K562 (cell line): ENCODE measurements around the gene CPNE6. TPM values are rescaled to one million over a fixed set of nuclear protein-coding genes. Genes with fewer than 3 reads are reported as not detected.

ENCODE experiments used
- ATAC-seq: fragments of 200-7000 bp; cut with Tn5 transposase; 3 replicates; pipeline ENCODE4 v1.9.1; 2020; ENCODE audit warnings: moderate library complexity
- BruUV-seq: library from RNA; stranded (reverse); fragments of 400-500 nt; replicated peaks from 2 replicates; lab custom pipeline; 2021; lab: Mats Ljungman, UMichigan
- CTCF ChIA-PET: fragments of 300-600 bp; formaldehyde crosslinking; extraction: SDS; loops from one replicate; lab custom pipeline; 2021; ENCODE audit warnings: low intra/inter-chr PET ratio; lab: Yijun Ruan, JAX
- POLR2A ChIA-PET: fragments of 300-600, 350-650 bp; sonication (Branson Sonifier 250); formaldehyde crosslinking; extraction: SDS; loops from one replicate; lab custom pipeline; 2021; ENCODE audit warnings: antibody characterized with exemption, inconsistent platforms; lab: Yijun Ruan, JAX
- DNase-seq, 4 experiments: peaks; one replicate each; pipeline versions ENCODE4 v3.0.0 to v3.0.0-alpha.2; 2011 to 2018; ENCODE audit warnings: low spot score in 3 of 4, mixed read lengths in 3 of 4; ENCODE audit errors: extremely low read depth in 1 of 4
- FAIRE-seq: peaks from 2 replicates; lab custom pipeline; 2011; peaks lifted over from hg19 to GRCh38; lab: Jason Lieb, UNC
- H2AFZ ChIP-seq: 2 replicates; pipeline ENCODE4 v1.6.0; 2011; ENCODE audit warnings: low read depth, low read length, control low read depth, inconsistent platforms
- H3K27ac ChIP-seq: fragments of 200-600 bp; 3 replicates; pipeline ENCODE4 v1.8.0; 2011; ENCODE audit warnings: low read depth, mild to moderate bottlenecking, control low read depth, inconsistent platforms, low read length, moderate library complexity, mixed read lengths; ENCODE audit errors: extremely low read depth
- H3K27me3 ChIP-seq, 2 experiments: fragments of 300-600 bp in 1 of 2; 2 replicates in 1 of 2; 3 replicates in 1 of 2; pipeline versions ENCODE4 v1.6.0 to v1.8.0; 2011; ENCODE audit warnings: inconsistent platforms in 2 of 2, low read length in 2 of 2, mild to moderate bottlenecking in 1 of 2, mixed read lengths in 1 of 2, moderate library complexity in 1 of 2; ENCODE audit not compliant: control insufficient read depth in 2 of 2, insufficient read depth in 2 of 2
- H3K36me3 ChIP-seq: fragments of 300-600 bp; 3 replicates; pipeline ENCODE4 v1.8.0; 2011; ENCODE audit warnings: mild to moderate bottlenecking, low read length, inconsistent platforms; ENCODE audit not compliant: control insufficient read depth, insufficient read depth
- H3K4me1 ChIP-seq, 2 experiments: fragments of 200-600 bp in 1 of 2; replicated peaks in 1 of 2; 2 replicates in 1 of 2; 3 replicates in 1 of 2; pipeline versions ENCODE4 v1.5.1 to v1.8.0; 2011; ENCODE audit warnings: inconsistent platforms in 2 of 2, low read length in 2 of 2, mild to moderate bottlenecking in 1 of 2, mixed read lengths in 1 of 2, moderate library complexity in 1 of 2; ENCODE audit not compliant: control insufficient read depth in 2 of 2, insufficient read depth in 2 of 2
- H3K4me2 ChIP-seq: 2 replicates; pipeline ENCODE4 v1.6.1; 2011; ENCODE audit warnings: low read length, control low read depth, inconsistent platforms, mixed read lengths; ENCODE audit not compliant: insufficient read depth
- H3K4me3 ChIP-seq: fragments of 200-600 bp; sonication (generic), shearing (Covaris generic); 2 replicates; pipeline ENCODE4 v1.5.1; 2016; ENCODE audit warnings: control low read depth, inconsistent platforms
- H3K79me2 ChIP-seq: fragments of 200-600 bp; 3 replicates; pipeline ENCODE4 v1.8.0; 2011; ENCODE audit warnings: low read length, inconsistent platforms; ENCODE audit not compliant: control insufficient read depth, insufficient read depth
- H3K9ac ChIP-seq, 2 experiments: 2 replicates each; pipeline versions ENCODE4 v1.6.0 to v1.6.1; 2011; ENCODE audit warnings: low read depth in 2 of 2, low read length in 2 of 2, control low read depth in 1 of 2, inconsistent platforms in 1 of 2, mild to moderate bottlenecking in 1 of 2, mixed read lengths in 1 of 2; ENCODE audit not compliant: insufficient read depth in 1 of 2
- H3K9me1 ChIP-seq: one replicate; pipeline ENCODE4 v1.6.0; 2011; ENCODE audit warnings: inconsistent platforms, mild to moderate bottlenecking, low read length, moderate library complexity; ENCODE audit not compliant: control insufficient read depth, insufficient read depth
- H3K9me3 ChIP-seq: replicated peaks from 2 replicates; pipeline ENCODE4 v1.5.1; 2011; ENCODE audit warnings: low read depth, low read length, inconsistent platforms; ENCODE audit not compliant: control insufficient read depth, insufficient read depth
- H4K20me1 ChIP-seq: replicated peaks from 2 replicates; pipeline ENCODE4 v1.6.1; 2011; ENCODE audit warnings: low read length, inconsistent platforms, mixed read lengths; ENCODE audit not compliant: control insufficient read depth, insufficient read depth
- HNRNPLL ChIP-seq: fragments of 200-400 bp; formaldehyde crosslinking; IDR thresholded peaks from 2 replicates; pipeline ENCODE4 v1.6.1; 2017; ENCODE audit warnings: low read length, low read depth, mild to moderate bottlenecking; ENCODE audit not compliant: poor library complexity, severe bottlenecking
- RBFOX2 ChIP-seq: fragments of 200-400 bp; formaldehyde crosslinking; IDR thresholded peaks from 2 replicates; pipeline ENCODE4 v1.6.1; 2017; ENCODE audit warnings: low read depth, mild to moderate bottlenecking, low read length, moderate library complexity
- ZNF445 ChIP-seq: fragments of 250-450 bp; sonication (Bioruptor Pico); IDR thresholded peaks from 2 replicates; pipeline ENCODE4 v1.4.0; 2020; ENCODE audit warnings: low read depth, mild to moderate bottlenecking, moderate library complexity
- WGBS: fragments of 100-300 bp; shearing (Covaris generic); methylation state at CpG from one replicate; pipeline ENCODE4 v1.1.6; 2016; ENCODE audit warnings: low coverage, mixed read lengths; ENCODE audit not compliant: insufficient coverage; ENCODE audit errors: missing lambda C conversion rate; 5-methylcytosine and 5-hydroxymethylcytosine counted together
- in situ Hi-C: fragments of 300-500 bp; cut with MboI; formaldehyde crosslinking; loops from 4 replicates; pipeline ENCODE4 v1.15.0; 2018; ENCODE audit warnings: inconsistent platforms, mixed read lengths
- intact Hi-C: fragments of 100-400 bp; cut with micrococcal nuclease; formaldehyde crosslinking; loops from 2 replicates; pipeline ENCODE4 v1.14.2; 2022
- polyA plus RNA-seq, 8 experiments: library from polyadenylated mRNA; depleted of rRNA in 4 of 8; stranded (reverse) in 5 of 8; unstranded in 3 of 8; fragments of >200 nt; fragmentation: Nextera tagmentation in 2 of 8; fragmentation: Illumina TruSeq in 1 of 8; extraction: Ambion mirVana in 2 of 8; extraction: Trizol in 1 of 8; gene quantifications; 2 replicates each; pipeline versions ENCODE4 v1.2.1 to v1.2.3, GENCODE V29; 2011 to 2014; ENCODE audit warnings: inconsistent platforms in 1 of 8, missing spikeins in 1 of 8
- total RNA-seq, 7 experiments: library from RNA; depleted of rRNA in 6 of 7; stranded (reverse); fragments of >200 nt in 6 of 7; fragmentation: Illumina TruSeq in 2 of 7; extraction: Trizol in 2 of 7; gene quantifications; 2 replicates each; pipeline versions ENCODE4 v1.2.1 to v1.2.3, GENCODE V29; 2011 to 2021; ENCODE audit warnings: low replicate concordance in 1 of 7

The CPNE6 gene
- total and polyA plus RNA-seq, 9 of the 15 experiments (the other 6 are each of a cell fraction or from before 2014, with no cell fraction given), result not detected

DNA sequence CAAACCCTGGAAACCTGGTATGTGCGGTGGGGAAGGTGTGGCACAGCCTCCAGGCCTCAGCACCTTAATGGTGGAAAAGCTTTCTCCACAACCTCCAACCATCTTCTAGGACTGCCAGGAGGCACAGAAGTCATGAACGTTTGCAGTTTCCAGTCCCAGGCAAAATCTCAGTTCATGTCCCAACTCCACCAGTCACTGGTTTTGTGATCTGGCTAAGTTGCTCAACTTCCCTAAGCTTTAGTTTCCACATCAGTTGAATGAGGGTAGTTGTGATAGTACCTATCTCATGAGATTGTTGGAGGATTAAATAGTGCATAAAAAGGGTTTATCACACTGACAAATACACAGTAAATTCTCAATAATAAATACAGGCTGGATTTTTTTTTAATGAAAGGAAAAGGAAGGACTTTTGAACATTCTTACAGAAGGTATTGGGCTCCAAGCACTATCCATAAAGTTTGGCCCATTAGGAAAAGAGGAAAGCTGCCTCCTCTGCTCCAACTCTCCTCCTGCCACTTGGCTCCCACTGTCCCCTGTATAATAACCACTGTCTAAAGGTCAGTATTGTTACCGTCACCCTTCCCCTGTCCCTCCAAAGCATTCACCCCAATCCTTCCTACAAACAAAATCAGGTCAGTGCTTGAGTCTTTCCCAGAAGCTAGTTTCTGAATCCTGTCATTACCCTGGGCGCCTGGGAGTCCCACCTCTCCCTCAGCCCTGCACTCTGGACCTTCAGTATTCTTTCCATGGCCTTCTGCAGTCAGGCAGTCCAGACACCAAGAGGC is 29.0 kb downstream of the CPNE6 start:
- H4K20me1 ChIP-seq, result no peaks in the 10 kb centered on the region
- ATAC-seq, result peak; percentile 12
- no peak overlapping the region for H2AFZ ChIP-seq
- H3K4me2 ChIP-seq, result no peak overlapping the region
- intact Hi-C loops, result no loop called here
- no peaks in the 10 kb centered on the region for H3K27me3 ChIP-seq
- H3K79me2 ChIP-seq, result peaks cover 16% of the 10 kb centered on the region
- CTCF ChIA-PET, result no interaction called here
- POLR2A ChIA-PET, result interaction anchor here (0.6 kb wide), 2 partner anchors 35 to 735 kb away, joined by 3 read pairs; no protein-coding TSS in a partner anchor
- 64% methylated on average over 4 of the region's 4 CpGs for WGBS
- H3K36me3 ChIP-seq, result peaks cover 63% of the 10 kb centered on the region; the same call in 2 of the 3 replicates
- TF ChIP-seq HNRNPLL, result no peak
- 0 out of 2 replicates have a peak, but pooled peaks have one; percentile 8 for TF ChIP-seq RBFOX2
- no peak for TF ChIP-seq ZNF445 (CRISPR knock-in tag)
- TF ChIP-seq, all 486 proteins: peak for 1
- no peak for DNase-seq
- in situ Hi-C loops, result no loop called here
- TSS peak; percentile 2 for BruUV-seq
- Histone ChIP-seq H3K4me1 (peaks cover 3 to 4% of the 10 kb centered on the region in 2 experiments; a peak in 3 of 5 replicates), H3K9me1 (no peaks in the 10 kb centered on the region), H3K4me3 (no peak overlapping the region), H3K9ac (no peak overlapping the region; a peak in 1 of 4 replicates), H3K9me3 (no peaks in the 10 kb centered on the region; the same call in 1 of the 2 replicates), H3K27ac (no peak overlapping the region)
- no peak for FAIRE-seq
